ENCODE data around the gene TRA2B.

TRA2B gene

DNA sequence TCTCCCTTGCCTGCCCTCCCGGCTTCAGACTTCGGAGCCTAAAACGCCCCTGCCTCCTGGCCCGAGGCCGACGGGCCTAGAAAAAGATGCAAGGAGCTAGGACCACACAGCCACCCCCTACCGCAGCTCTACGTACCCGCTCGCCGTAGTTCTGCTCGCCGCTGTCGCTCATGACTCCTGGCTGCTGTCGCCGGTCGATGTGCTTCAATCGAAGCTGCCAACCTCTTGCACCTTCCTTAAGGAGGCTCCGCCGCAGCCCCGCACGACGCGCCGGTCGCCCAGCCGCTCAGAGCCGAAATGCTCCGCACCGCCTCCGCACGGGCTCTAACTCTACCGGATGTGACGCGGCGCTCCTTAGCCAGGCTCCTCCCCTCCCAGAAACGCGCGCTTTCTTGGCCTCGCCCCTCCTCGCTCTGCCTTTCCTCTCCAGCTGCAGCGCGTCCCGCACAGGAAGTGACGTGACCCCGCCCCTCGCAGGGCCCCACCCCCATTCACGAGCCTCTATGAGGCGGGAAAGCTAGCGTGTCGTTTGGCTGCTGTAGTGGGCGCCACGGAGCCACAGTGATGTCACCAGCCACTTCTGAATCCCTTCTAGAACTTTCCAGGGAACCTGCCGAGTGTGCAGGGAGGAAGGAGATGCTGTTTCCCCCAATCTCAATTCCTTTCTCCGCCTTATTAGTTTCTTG, at the start of gene TRA2B:
Gene TRA2B, minus strand, starts transcription at position 326 of the 686 bp plus-strand sequence. Its CDS starts 154 bp downstream, at position 172.
- H3K4me1 Mint-ChIP-seq (ENCODE audit: low read depth): peaks cover 35% of the 10 kb centered on the region
- H3K27me3 Mint-ChIP-seq (ENCODE audit: low read depth): peaks cover 18% of the 10 kb centered on the region
- peak within 1 kb of the TSS; percentile 100 for H3K4me3 Mint-ChIP-seq
- peaks cover 37% of the 10 kb centered on the region for H3K36me3 Mint-ChIP-seq (ENCODE audit: low read depth)
- peak within 1 kb of the TSS; percentile 100 for H3K27ac Mint-ChIP-seq
- H3K9me3 Mint-ChIP-seq: peaks cover 4% of the 10 kb centered on the region

DNA sequence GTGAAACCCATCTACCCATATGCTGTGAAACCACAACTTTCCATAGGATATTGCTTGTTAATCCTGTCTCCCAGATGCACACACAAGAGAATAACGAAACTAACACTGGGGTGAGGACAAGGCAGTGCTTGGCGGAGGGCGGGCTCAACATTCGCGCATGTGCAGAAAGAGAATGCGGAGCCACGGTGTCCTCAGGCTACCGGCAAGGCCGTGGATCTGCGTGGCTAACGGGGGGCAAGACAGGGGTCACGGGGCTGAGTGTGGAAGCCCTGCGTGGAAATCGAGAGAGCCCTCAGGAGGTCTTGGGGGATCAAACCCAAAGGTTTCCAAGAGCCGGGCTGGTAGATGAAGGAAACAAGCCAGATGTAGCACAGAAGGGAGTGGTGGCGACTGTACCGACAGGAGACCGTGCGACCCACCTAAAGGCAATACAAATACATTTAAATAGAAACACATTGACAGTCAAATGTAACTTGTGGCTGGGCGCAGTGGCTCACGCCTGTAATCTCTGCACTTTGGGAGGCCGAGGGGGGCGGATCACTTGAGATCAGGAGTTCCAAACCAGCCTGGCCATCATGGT, 48.5 kb upstream of the TRA2B start:
- H3K27me3 Mint-ChIP-seq (ENCODE audit: low read depth): peaks cover 30% of the 10 kb centered on the region
- H3K9me3 Mint-ChIP-seq: no peaks in the 10 kb centered on the region
- H3K36me3 Mint-ChIP-seq (ENCODE audit: low read depth): no peaks in the 10 kb centered on the region
- no peak overlapping the region for H3K4me3 Mint-ChIP-seq
- H3K4me1 Mint-ChIP-seq (ENCODE audit: low read depth): peaks cover 2% of the 10 kb centered on the region
- H3K27ac Mint-ChIP-seq: no peak overlapping the region

- Mint-ChIP-seq H3K4me1 (ENCODE audit: low read depth) (peaks cover 2% of the 10 kb centered on the region), H3K27ac (no peak overlapping the region), H3K36me3 (ENCODE audit: low read depth) (no peaks in the 10 kb centered on the region), H3K27me3 (ENCODE audit: low read depth) (peaks cover 39% of the 10 kb centered on the region), H3K4me3 (no peak overlapping the region), H3K9me3 (no peaks in the 10 kb centered on the region)
Observed at GRCh38 chr3:185984203-185984602, 46.4 kb upstream of the TRA2B start.

DNA sequence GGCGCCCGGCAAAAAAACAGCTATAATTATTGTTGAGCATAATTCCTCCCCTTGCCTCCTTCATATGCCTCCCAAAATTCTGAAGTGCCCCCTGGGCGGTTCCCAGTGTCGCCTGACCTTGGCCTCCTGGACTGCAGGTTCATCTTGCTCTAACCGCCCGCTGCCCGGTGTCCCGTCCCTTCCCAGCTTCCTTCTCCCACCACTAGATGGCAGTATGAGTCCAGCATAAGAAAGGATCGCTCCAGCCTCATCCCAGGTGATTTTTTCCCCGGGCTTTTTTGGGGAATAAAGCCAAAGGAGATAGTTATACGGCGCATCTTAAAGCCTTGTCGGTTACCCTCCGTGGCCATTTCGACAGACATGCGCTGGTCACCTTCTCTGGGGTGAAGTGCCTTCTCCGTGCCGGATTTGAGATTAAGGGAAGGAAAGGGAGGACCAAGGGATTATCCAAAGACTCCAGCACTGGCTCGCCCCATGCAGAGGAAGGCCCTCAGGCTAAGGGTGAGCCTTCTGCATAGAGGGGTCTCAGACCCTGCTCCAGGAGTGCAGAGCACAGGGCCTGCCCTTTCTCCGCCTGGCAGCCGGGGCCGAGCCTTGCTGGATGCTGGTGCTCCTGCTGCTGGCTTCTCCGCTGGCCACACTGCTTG, 45.8 kb upstream of the TRA2B start:
- Mint-ChIP-seq H3K4me1 (ENCODE audit: low read depth) (peaks cover 2% of the 10 kb centered on the region), H3K4me3 (no peak overlapping the region), H3K9me3 (no peaks in the 10 kb centered on the region), H3K36me3 (ENCODE audit: low read depth) (no peaks in the 10 kb centered on the region), H3K27ac (no peak overlapping the region), H3K27me3 (ENCODE audit: low read depth) (peaks cover 45% of the 10 kb centered on the region)

GRCh38 chr3:185982632-185983031, 44.8 kb upstream of the TRA2B start:
- Mint-ChIP-seq H3K27ac (no peak overlapping the region), H3K9me3 (no peaks in the 10 kb centered on the region), H3K4me1 (ENCODE audit: low read depth) (peaks cover 2% of the 10 kb centered on the region), H3K36me3 (ENCODE audit: low read depth) (no peaks in the 10 kb centered on the region), H3K4me3 (no peak overlapping the region), H3K27me3 (ENCODE audit: low read depth) (peaks cover 49% of the 10 kb centered on the region)

DNA sequence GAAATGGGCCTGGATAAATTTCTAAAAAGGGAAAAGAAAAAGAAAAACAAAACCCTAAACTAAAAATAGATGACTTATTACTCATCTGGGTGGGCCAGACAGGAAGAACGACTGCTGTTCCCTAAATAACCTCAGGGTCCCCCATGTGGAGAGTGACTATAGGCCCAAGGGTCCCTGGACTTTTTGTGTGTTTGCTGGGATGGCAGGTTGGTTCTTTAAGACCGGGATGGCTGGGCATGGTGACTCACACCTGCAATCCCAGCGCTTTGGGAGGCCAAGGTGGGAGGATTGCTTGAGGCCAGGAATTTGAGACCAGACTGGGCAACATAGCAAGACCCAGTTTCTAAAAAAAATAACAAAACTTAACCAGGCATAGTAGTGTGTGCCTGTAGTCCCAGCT, 43.8 kb upstream of the TRA2B start:
- Mint-ChIP-seq H3K4me1 (ENCODE audit: low read depth) (peaks cover 10% of the 10 kb centered on the region), H3K27me3 (ENCODE audit: low read depth) (peaks cover 49% of the 10 kb centered on the region), H3K36me3 (ENCODE audit: low read depth) (no peaks in the 10 kb centered on the region), H3K4me3 (no peak overlapping the region), H3K27ac (no peak overlapping the region), H3K9me3 (no peaks in the 10 kb centered on the region)

DNA sequence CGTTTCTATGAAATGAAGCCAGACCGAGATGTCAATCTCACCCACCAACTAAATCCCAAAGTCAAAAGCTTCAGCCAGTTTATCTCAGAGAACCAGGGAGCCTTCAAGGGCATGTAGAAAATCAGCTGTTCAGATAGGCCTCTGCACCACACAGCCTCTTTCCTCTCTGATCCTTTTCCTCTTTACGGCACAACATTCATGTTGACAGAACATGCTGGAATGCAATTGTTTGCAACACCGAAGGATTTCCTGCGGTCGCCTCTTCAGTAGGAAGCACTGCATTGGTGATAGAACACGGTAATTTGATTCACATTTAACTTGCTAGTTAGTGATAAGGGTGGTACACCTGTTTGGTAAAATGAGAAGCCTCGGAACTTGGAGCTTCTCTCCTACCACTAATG, 41.9 kb upstream of the TRA2B start:
- H3K27ac Mint-ChIP-seq: no peak overlapping the region
- peaks cover 51% of the 10 kb centered on the region for H3K27me3 Mint-ChIP-seq (ENCODE audit: low read depth)
- peaks cover 10% of the 10 kb centered on the region for H3K4me1 Mint-ChIP-seq (ENCODE audit: low read depth)
- H3K4me3 Mint-ChIP-seq: no peak overlapping the region
- H3K36me3 Mint-ChIP-seq (ENCODE audit: low read depth): no peaks in the 10 kb centered on the region
- no peaks in the 10 kb centered on the region for H3K9me3 Mint-ChIP-seq

GRCh38 chr3:185978516-185978915, 40.7 kb upstream of the TRA2B start:
- Mint-ChIP-seq H3K27ac (no peak overlapping the region), H3K27me3 (ENCODE audit: low read depth) (peaks cover 52% of the 10 kb centered on the region)

DNA sequence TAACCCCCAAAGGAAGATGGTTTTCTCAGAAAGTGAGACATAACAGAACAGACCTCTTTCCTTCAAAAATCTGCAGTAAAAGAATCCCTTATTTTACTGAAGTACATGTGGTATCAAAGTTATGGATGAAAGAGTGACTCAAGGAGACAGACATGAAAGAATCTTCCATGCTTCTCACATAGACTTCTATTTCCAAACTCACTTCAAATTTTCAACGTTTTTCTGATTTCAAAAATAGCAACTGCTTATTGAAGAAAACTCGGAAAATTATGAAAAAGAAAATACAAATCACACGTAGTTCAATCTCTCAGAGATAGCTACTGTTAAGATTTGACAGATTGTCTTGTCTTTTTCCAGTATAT, 39.8 kb upstream of the TRA2B start:
- Mint-ChIP-seq H3K4me3 (no peak overlapping the region), H3K27ac (no peak overlapping the region), H3K36me3 (ENCODE audit: low read depth) (no peaks in the 10 kb centered on the region), H3K27me3 (ENCODE audit: low read depth) (peaks cover 45% of the 10 kb centered on the region), H3K9me3 (no peaks in the 10 kb centered on the region), H3K4me1 (ENCODE audit: low read depth) (peaks cover 8% of the 10 kb centered on the region)

More at GRCh38 chr3:185978516-185978915, 40.7 kb upstream of the TRA2B start:
- no peaks in the 10 kb centered on the region for H3K9me3 Mint-ChIP-seq
- H3K36me3 Mint-ChIP-seq (ENCODE audit: low read depth): no peaks in the 10 kb centered on the region
- no peak overlapping the region for H3K4me3 Mint-ChIP-seq
- H3K4me1 Mint-ChIP-seq (ENCODE audit: low read depth): peaks cover 10% of the 10 kb centered on the region

GRCh38 chr3:185976977-185977678, 39.3 kb upstream of the TRA2B start:
- Mint-ChIP-seq H3K27ac (no peak overlapping the region), H3K4me3 (no peak overlapping the region), H3K9me3 (no peaks in the 10 kb centered on the region)

GRCh38 chr3:185976100-185976499, 38.3 kb upstream of the TRA2B start:
- H3K36me3 Mint-ChIP-seq (ENCODE audit: low read depth): no peaks in the 10 kb centered on the region
- no peaks in the 10 kb centered on the region for H3K9me3 Mint-ChIP-seq
- peaks cover 8% of the 10 kb centered on the region for H3K4me1 Mint-ChIP-seq (ENCODE audit: low read depth)
- peaks cover 36% of the 10 kb centered on the region for H3K27me3 Mint-ChIP-seq (ENCODE audit: low read depth)
- H3K4me3 Mint-ChIP-seq: no peak overlapping the region
- H3K27ac Mint-ChIP-seq: no peak overlapping the region

More at GRCh38 chr3:185976977-185977678, 39.3 kb upstream of the TRA2B start:
- H3K4me1 Mint-ChIP-seq (ENCODE audit: low read depth): peaks cover 8% of the 10 kb centered on the region
- peaks cover 40% of the 10 kb centered on the region for H3K27me3 Mint-ChIP-seq (ENCODE audit: low read depth)
- no peaks in the 10 kb centered on the region for H3K36me3 Mint-ChIP-seq (ENCODE audit: low read depth)

DNA sequence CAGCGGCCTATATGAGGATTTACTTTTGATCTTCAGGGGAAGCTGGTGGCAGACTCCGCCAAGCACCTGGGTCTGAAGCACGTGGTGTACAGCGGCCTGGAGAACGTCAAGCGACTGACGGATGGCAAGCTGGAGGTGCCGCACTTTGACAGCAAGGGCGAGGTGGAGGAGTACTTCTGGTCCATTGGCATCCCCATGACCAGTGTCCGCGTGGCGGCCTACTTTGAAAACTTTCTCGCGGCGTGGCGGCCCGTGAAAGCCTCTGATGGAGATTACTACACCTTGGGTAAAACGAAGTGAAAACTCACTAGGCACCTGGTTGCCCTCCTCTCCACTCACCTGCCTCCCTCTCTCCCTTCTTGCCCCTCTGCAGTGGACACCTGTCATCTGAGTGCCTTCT, 33.8 kb upstream of the TRA2B start:
- Mint-ChIP-seq H3K27me3 (ENCODE audit: low read depth) (peaks cover 20% of the 10 kb centered on the region), H3K4me1 (ENCODE audit: low read depth) (no peaks in the 10 kb centered on the region), H3K9me3 (no peaks in the 10 kb centered on the region), H3K27ac (no peak overlapping the region), H3K4me3 (no peak overlapping the region), H3K36me3 (ENCODE audit: low read depth) (no peaks in the 10 kb centered on the region)

- Mint-ChIP-seq H3K4me1 (ENCODE audit: low read depth) (no peaks in the 10 kb centered on the region), H3K9me3 (no peaks in the 10 kb centered on the region), H3K4me3 (no peak overlapping the region), H3K36me3 (ENCODE audit: low read depth) (no peaks in the 10 kb centered on the region), H3K27me3 (ENCODE audit: low read depth) (peaks cover 18% of the 10 kb centered on the region), H3K27ac (no peak overlapping the region)
Observed at GRCh38 chr3:185968168-185968567, 30.4 kb upstream of the TRA2B start.

GRCh38 chr3:185966655-185967054, 28.8 kb upstream of the TRA2B start:
- Mint-ChIP-seq H3K27ac (no peak overlapping the region), H3K4me3 (no peak overlapping the region), H3K36me3 (ENCODE audit: low read depth) (no peaks in the 10 kb centered on the region)

More at GRCh38 chr3:185966655-185967054, 28.8 kb upstream of the TRA2B start:
- no peaks in the 10 kb centered on the region for H3K9me3 Mint-ChIP-seq
- H3K27me3 Mint-ChIP-seq (ENCODE audit: low read depth): peaks cover 18% of the 10 kb centered on the region
- H3K4me1 Mint-ChIP-seq (ENCODE audit: low read depth): no peaks in the 10 kb centered on the region

All from T-helper 1 cell treated with Interleukin-12 subunit alpha and Interleukin-12 subunit beta and Interleukin-4 antibody, amounts not matched to agents 30 μg/mL and 1 μg/mL, for 36 hours (primary cell).